GM12874 (cell line): ENCODE data around the gene SP9.
A peak's percentile ranks its signal among the peaks of the same experiment; 100 is the strongest.

Experiments
- CTCF ChIP-seq: IDR thresholded peaks from 2 replicates; pipeline ENCODE4 v1.5.1; 2011; ENCODE audit warnings: low read depth, mild to moderate bottlenecking, control low read depth, low read length, moderate library complexity; ENCODE audit not compliant: insufficient read depth

The SP9 gene

GRCh38 chr2:174334278-174334715, 457 bp upstream of the SP9 start:
- TF ChIP-seq CTCF = no peak

GRCh38 chr2:174335254-174335987, 667 bp downstream of the SP9 start:
- no peak for TF ChIP-seq CTCF

GRCh38 chr2:174335988-174336500, 1.3 kb downstream of the SP9 start:
- TF ChIP-seq CTCF = no peak

- peak; percentile 19; the same call in 1 of the 2 replicates for TF ChIP-seq CTCF
These were observed 2.0 kb downstream of the SP9 start for GRCh38 chr2:174336501-174337336.

- TF ChIP-seq CTCF = no peak
These were observed 2.8 kb downstream of the SP9 start for GRCh38 chr2:174337337-174338146.

GRCh38 chr2:174338147-174338605, 3.4 kb downstream of the SP9 start:
- no peak for TF ChIP-seq CTCF
